HG03060 (cell line): ENCODE results near the gene COL16A1.

Experiments
- ATAC-seq: cut with Tn5 transposase; IDR thresholded peaks from one replicate; pipeline ENCODE4 v1.9.1; 2021; ENCODE audit warnings: low read depth, moderate number of reproducible peaks; ENCODE audit not compliant: unreplicated experiment

Gene COL16A1

DNA sequence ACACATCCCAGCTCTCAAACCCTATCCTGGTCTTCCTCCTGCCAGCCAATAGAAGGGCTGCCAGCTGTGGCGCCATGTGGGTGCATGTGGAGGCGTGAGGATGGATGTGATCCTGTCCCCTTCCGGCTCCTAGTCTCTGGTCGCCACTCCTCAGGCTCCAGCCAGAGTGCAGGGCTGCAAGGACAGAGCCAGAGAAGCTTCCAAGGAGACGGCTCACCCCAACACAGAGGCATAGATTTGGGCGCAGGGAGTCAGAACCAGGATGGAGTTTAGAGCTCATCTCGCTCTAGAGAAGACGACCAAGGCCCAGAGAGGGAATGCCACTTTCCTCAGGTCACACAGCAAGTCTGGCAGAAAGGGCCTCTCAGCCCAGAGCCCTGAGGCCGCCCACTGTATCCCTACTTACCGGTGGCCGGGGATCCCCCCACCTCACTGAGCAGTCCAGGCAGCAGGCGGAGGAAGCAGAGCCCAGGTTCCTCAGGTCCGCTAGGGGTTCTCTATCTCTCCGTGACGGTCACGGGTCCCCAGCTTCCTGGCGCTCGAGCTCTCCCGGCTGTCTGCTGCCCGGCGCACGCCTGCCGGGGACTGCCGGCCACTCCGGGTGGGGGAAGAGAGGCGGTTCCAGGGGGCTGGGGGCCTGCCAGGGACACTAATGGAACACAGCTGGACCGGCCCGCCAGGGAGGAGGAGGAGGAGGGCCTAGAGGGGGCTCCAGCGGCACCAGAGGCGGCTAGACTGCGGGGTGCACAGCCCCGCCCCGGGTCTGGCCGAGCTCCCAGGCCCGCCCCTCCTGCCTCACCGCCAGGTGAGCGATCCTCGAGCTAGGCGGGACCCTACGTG is at the start of gene COL16A1:
Gene COL16A1, minus strand, starts transcription at position 587 of the 840 bp plus-strand sequence. CDS start 1,824 bp downstream, outside the sequence.
- no peak for ATAC-seq

DNA sequence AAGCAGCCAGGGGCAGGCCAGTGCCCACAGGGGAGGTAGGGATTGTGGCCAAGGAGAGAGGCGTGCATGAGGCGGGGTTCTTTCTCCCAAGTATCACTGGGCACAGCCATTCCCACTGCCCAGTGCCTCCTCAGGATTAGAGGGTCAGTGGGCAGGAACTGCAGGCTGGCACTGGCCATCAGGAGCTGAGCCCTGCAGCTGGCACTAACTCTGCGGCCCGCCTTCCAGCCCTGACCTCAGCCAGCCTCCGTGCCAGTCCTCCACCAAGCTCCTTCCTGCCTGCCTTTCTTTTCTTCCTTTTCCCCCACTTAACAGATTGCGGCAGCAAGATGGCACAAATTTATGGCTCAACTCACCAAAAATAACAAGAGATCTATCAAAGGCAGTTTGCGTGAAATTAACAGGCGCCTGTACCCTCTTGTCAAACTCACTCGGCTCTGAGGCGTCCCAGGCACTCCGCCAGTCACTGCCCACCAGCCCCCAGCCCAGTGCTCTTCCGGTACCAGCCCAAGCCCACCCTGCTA is 49.2 kb upstream of the COL16A1 start:
- ATAC-seq = no peak

- no peak for ATAC-seq
Measured at GRCh38 chr1:31752258-31752657, 48.4 kb upstream of the COL16A1 start.

DNA sequence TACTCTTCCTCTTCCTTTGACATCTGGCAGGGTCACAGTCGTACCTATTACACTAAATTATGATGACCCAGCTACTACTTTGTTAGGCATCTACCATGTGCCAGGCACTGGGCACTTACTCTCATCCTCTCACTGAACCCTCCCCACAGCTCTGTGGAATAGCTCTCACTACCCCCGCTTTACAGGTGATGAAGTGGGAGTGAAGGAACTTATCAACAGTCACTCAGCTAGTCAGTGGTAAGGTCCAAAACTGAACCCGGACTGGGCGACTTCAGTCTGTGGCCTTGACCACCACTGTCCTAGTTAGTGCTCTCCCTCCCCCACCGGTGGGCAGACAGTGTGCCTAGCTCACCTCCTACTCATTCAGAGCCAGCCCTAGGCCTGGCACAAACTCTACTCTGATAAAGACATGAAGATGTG is 48.0 kb upstream of the COL16A1 start:
- ATAC-seq = no peak

DNA sequence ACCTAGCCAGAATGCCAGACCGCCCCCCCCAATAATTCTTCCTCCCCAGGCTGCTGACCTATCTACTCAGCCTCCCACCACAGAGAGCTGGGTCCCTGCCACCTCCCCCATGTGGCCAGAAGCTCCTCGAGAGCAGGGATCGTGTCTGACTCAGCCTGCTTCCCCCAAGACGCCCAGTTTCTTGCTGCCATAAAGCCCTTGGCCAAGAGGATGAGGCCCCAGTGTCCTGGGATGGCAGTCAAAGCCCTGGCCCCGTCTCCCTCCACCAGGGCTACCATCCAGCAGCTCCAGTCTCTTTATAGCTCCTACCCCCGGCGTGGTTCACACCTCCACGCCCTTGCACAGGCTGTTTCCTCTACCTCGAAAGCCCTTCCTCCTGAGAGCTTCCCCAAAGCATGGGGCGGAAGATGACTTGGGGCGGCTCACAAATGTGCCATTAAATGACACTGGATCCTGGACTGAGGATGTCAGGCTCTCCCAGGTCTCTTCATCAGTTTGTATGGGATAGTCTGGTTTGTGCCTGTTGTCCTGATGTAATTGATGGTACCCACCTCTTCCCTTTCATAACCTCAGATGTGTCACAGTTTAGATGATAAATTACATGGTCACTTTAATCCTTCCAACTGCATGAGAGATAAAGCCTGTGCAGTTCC is 47.2 kb upstream of the COL16A1 start:
- ATAC-seq = no peak

DNA sequence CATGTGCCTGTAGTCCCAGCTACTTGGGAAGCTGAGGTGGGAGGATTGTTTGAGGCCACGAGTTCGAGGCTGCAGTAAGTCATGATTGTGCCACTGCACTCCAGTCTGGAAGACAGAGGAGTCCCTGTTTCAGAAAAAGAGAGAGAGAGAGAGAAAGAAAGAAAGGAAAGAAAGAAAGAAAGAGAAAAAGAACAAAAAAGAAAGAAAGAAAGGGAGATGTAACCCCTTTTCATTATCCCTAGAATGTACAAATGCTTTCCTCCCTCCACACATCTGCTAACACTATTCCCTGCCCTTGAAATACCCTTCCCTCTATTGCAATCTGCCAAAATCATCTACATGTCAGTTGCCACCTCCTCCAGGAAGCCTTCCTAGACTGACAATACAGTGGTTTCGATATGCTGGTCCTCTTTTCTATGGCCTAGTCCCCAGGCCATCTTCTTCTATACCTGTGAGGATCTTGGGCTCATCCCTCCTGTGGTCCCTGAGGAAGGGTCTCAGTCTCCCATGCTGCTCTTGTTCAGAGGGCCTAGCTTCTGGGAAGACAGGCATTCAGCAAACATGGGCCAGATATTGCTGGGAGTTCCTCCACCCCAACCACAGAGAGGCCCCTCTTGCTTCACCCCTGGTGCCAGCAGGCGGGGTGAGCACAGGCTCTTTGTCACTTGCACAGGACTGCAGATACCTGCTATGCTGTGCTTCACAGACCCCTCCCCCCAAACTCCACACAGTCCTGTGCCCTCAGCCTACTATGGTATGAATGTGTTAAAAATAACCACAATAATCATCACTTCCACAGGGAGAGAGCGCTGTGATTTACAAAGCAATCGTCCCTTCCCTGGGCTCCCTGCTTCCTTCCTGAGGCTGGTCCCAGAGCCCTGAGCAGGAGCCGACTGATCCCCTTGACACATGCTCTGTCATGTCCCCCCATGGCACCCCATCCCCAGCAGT is 46.2 kb upstream of the COL16A1 start:
- ATAC-seq = no peak

DNA sequence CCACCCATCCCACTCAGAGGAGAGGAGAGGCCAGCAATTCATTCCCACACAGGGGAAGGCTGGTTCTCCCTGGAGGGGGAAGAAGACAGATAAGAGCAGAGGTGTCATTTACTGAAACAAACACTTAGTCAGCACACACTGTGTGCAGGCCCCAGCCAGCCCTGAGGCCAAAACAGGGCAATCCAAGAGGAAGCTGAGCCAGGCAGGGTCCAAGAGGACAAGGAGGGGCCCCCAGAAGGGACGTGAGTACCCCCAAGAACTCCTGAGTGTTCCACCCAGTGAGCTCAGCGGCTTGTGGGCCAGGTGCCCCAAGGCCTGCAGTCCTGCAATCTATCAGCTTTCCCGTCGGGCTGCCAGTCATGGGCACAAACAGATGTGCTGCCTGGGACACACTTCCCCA is 44.5 kb upstream of the COL16A1 start:
- no peak for ATAC-seq

DNA sequence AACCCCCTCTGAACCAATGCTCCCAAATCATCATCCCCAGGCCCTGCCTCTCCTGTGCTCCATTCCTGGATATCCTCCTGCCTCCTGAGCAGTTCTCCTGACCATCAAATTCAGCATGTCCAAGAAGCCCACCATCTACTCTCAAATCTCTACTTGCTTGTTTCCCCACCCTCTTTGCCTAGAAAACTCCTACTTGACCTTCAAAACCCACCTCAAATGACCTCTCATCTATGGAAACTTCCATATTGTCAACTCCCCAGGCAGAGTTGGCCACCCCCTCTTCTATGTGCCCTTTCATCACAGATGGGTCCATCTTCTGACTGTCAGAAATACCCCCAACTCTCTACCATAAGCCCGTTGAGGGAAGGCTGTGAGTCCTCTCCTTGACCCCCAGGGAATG is 43.5 kb upstream of the COL16A1 start:
- no peak for ATAC-seq

GRCh38 chr1:31746687-31747086 is 42.9 kb upstream of the COL16A1 start:
- ATAC-seq = no peak

DNA sequence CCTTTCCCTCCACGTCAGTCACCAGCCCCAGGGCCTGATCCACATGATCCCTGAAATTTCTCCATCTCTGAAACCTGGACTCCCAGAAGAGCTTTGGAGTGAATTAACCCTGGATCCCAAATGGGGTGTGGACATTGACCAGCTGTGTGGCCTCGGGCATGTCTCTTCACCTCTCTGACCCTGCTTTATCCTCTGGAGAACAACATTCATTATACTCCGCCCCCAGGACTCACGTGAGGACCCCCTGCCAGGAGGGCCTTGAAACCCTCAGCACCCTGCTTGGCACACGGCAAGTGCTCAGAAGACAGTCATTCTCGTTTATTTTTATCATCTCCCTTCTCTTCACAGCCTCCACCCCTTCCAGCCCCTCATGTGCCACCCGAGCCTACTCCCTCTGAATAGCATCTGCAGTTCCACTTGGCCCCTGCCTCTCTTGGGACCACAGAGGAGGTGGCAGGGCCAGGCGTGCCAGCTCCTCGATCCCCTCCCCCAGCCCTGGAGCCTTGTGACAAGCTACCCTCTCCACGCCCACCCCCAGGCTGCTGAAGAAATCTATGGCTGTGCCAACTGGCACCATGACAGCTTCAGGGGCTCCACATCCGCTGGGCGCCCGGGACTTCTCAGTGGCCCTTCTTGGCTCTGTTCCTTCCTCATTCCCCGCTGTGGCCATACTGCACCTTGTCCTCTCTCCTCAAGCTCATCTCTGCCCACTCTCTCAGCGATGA is 42.3 kb upstream of the COL16A1 start:
- ATAC-seq = no peak

DNA sequence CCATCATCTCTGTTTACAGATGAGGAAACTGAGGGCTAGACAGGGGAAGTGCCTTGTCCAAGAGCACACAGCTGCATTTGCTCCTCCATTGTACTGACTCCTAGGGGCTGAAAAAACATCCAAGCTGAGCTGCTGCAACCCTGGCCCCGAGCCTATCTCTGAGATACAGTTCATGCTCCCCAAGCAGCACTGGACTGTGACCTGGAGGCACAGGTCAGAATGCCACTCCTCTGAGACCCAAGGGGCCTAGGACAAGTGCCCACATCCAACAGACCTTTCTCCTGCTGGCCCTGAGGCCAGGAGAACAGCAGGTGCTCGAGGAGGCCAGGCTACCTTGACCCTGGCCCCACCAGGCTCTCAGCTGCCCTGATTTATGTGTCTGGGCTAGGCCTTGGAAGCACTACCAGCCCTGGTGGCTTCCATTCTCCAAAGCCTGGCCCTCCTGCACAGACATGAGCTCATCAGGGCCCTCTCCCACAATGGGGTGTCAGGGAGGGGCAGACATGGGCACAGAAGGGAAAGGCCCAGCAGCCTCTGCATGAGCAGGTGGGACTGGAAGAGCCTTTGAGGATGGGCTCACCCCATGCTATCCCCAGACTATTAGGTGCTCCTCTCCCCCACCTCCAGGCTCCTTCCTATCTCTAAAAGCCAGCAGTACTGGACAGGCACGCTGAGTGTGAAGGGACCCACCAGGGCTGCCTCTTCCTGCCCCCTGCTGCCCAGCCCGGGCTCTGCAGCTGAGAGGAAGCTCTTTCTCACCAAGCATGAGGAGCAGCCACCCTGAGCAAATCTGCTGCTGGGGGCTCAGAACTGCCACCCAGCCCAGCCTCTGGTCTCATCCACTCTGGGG is 41.5 kb upstream of the COL16A1 start:
- no peak for ATAC-seq

DNA sequence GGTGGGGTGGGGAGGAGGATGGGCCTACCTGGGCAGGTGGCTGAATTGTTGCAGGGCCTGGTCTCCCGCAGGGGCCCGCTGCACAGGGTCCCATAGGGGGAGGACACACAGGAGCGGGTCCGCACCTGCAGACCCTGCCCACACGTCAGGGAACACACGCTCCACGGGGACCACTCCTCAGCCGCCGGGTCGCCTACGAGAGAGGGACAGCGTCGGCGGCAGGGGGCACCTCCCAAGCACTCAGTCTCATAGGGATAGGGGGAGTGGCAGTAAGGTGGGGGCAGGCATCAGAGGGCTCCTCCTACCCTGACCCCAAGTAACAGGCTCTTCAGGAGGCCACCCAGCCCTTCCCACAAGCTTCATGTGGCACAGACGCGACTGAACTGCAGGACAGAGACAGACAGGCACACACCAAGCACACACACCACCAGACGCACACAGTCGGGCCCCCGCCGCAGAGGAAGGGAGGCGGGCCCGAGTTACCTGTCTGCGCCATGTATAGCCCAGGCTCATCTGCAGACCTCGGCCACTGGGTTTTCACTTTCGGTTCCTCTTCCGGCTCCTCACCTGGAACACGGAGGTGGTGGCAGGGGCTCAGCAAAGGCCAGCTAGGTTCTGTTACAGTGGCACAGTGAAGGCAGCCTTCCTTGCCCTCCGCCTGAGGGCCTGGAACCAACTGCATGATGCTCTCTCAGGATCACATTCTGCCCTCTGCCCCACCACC is 40.5 kb upstream of the COL16A1 start:
- ATAC-seq = no peak

DNA sequence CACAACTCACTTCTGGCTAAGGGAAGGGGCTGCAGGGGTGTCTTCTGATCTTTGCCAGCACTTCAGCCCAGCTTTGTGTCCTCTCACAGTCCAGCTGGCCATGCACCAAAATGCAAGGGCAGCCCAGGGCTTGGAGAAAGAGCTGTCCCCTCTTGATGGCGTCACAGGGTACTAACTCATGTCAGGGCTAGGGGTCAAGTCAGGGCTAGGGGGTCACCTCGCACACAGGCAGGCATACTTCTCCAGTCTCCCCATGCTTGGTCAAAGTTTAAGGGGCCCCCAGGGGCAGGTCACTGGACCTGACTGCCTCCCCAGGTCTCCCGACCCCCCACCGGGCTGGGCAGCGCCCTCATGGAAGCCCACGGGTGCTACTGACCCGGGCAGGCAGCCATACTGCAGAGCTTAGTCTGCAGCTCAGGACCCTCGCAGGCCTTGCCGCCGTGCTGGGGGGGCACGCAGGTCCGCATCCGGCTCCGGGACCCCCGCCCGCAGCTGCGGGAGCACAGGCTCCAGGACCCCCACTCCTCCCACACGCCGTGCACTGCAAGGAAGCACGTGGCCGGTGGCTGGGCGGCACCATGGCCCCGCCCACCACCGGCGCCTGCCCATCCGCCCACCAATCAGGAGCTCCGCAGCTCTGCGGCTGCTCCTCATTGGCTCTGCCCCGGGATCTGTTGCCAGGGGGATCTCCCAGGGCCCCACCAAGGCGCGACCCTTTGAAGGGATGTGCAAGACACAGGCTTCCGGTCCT is 38.8 kb upstream of the COL16A1 start:
- no peak for ATAC-seq

DNA sequence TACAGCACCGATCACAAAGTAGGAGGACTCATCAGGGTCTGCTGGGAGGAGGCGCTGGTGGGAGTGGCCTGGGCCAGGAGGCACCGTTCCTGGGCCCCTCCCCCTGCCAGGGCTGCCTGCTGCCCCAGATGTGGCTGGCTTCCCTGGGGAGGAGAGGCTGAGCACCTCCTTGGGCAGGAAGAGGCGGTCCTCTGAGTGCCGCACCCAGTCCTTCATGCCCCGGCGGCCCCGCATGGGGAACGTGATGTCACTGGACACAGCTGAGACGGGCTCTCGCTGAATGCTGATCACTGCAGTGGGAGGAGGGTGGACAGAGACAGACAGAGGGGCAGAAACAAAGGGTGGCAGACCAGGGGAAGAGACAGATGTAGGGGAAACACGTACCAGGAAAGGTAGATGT is 35.5 kb upstream of the COL16A1 start:
- no peak for ATAC-seq

- no peak for ATAC-seq
Measured at GRCh38 chr1:31736675-31737074, 32.9 kb upstream of the COL16A1 start.

GRCh38 chr1:31735571-31735970 is 31.8 kb upstream of the COL16A1 start:
- no peak for ATAC-seq

GRCh38 chr1:31734582-31735107 is 30.8 kb upstream of the COL16A1 start:
- ATAC-seq = no peak
